Ascending aorta (tissue), 2 donors: Measurements from ENCODE around the gene THAP7. TPM values are rescaled to one million over a fixed set of nuclear protein-coding genes. Genes with fewer than 3 reads are reported as not detected.

ENCODE experiments used
- DNase-seq, 2 donors: peaks; one replicate each; pipeline ENCODE4 v3.0.0-alpha.2; 2019; ENCODE audit warnings: low spot score in 2 of 2
- H3K27ac ChIP-seq, 2 donors: fragments of 200-600 bp; sonication (generic); one replicate each; pipeline ENCODE4 v1.5.1; 2016 to 2017; ENCODE audit warnings: mild to moderate bottlenecking in 1 of 2
- H3K27me3 ChIP-seq: fragments of 200-600 bp; sonication (generic); one replicate; pipeline ENCODE4 v1.5.1; 2017
- H3K36me3 ChIP-seq, 2 donors: fragments of 200-600 bp; sonication (generic); one replicate each; pipeline ENCODE4 v1.5.1; 2016
- H3K4me1 ChIP-seq, 2 donors: fragments of 200-600 bp; sonication (generic); one replicate each; pipeline ENCODE4 v1.5.1; 2016 to 2017; ENCODE audit warnings: mild to moderate bottlenecking in 1 of 2
- H3K4me3 ChIP-seq, 2 donors: fragments of 200-600 bp; sonication (generic); one replicate each; pipeline ENCODE4 v1.5.1; 2016 to 2017; ENCODE audit warnings: mild to moderate bottlenecking in 1 of 2
- H3K9me3 ChIP-seq, 2 donors: fragments of 200-600 bp; sonication (generic); one replicate each; pipeline ENCODE4 v1.5.1; 2016
- CTCF ChIP-seq, 3 experiments: fragments of 200-600 bp in 2 of 3; fragments of 450-650 bp in 1 of 3; sonication (generic) in 2 of 3; IDR thresholded peaks; one replicate each; pipeline ENCODE4 v1.5.1; 2016 to 2019; ENCODE audit warnings: antibody characterized with exemption in 3 of 3, mild to moderate bottlenecking in 1 of 3, moderate library complexity in 1 of 3
- intact Hi-C: fragments of 100-400 bp; cut with DNase I; formaldehyde crosslinking; loops from one replicate; pipeline ENCODE4 v1.15.1; 2023
- total RNA-seq: library from RNA; depleted of rRNA; stranded (reverse); fragments of >200 nt; gene quantifications from one replicate; pipeline ENCODE4 v1.1.0, GENCODE V29; 2016

The THAP7 gene
- total RNA-seq, 1 donor from 2014 or later, result 37.9 TPM

GRCh38 chr22:20989323-20990138 is 12.4 kb downstream of the THAP7 start:
- no peaks in the 10 kb centered on the region for H3K4me1 ChIP-seq
- intact Hi-C loops, result loop anchor here (2.0 to 10.0 kb wide), 2 partner anchors 21 to 655 kb away; partner anchors contain the start of gene SDF2L1
- no peak overlapping the region for H3K27ac ChIP-seq
- no peak for DNase-seq
- H3K27me3 ChIP-seq, result no peaks in the 10 kb centered on the region
- H3K4me3 ChIP-seq, result no peak overlapping the region
- no peak for TF ChIP-seq CTCF (IDR thresholded peaks at IDR 0.05)
- no peaks in the 10 kb centered on the region for H3K9me3 ChIP-seq
- H3K36me3 ChIP-seq, result peaks cover 50 to 77% of the 10 kb centered on the region in 2 donors

- H3K4me3 ChIP-seq, result no peak overlapping the region
- no peak for TF ChIP-seq CTCF (IDR thresholded peaks at IDR 0.05)
- H3K27ac ChIP-seq, result no peak overlapping the region
- H3K36me3 ChIP-seq, result peaks cover 47 to 71% of the 10 kb centered on the region in 2 donors
- H3K27me3 ChIP-seq, result no peaks in the 10 kb centered on the region
- no peaks in the 10 kb centered on the region for H3K4me1 ChIP-seq
- no peak for DNase-seq
- intact Hi-C loops, result loop anchor here (10.0 kb wide), 1 partner anchor 656 kb away; the partner anchor contains the start of gene SDF2L1
- H3K9me3 ChIP-seq, result no peaks in the 10 kb centered on the region
Observed at GRCh38 chr22:20988573-20989322, 13.2 kb downstream of the THAP7 start.

GRCh38 chr22:20987375-20987774 is 14.5 kb downstream of the THAP7 start:
- H3K27me3 ChIP-seq, result no peaks in the 10 kb centered on the region
- H3K4me3 ChIP-seq, result no peak overlapping the region
- H3K27ac ChIP-seq, result no peak overlapping the region
- H3K9me3 ChIP-seq, result no peaks in the 10 kb centered on the region
- H3K36me3 ChIP-seq, result peaks cover 33 to 57% of the 10 kb centered on the region in 2 donors
- peaks cover 8% of the 10 kb centered on the region in 2 donors for H3K4me1 ChIP-seq
- DNase-seq, result no peak
- intact Hi-C loops, result loop anchor here (10.0 kb wide), 1 partner anchor 657 kb away; the partner anchor contains the start of gene SDF2L1
- no peak for TF ChIP-seq CTCF (IDR thresholded peaks at IDR 0.05)

- Histone ChIP-seq H3K9me3 (no peaks in the 10 kb centered on the region), H3K4me3 (no peak overlapping the region), H3K36me3 (peaks cover 23 to 47% of the 10 kb centered on the region in 2 donors), H3K27me3 (no peaks in the 10 kb centered on the region), H3K4me1 (peaks cover 8 to 10% of the 10 kb centered on the region in 2 donors), H3K27ac (no peak overlapping the region)
- intact Hi-C loops, result loop anchor here (10.0 kb wide), 1 partner anchor 658 kb away; the partner anchor contains the start of gene SDF2L1
- no peak for DNase-seq
- no peak for TF ChIP-seq CTCF (IDR thresholded peaks at IDR 0.05)
Observed at GRCh38 chr22:20986365-20986764, 15.6 kb downstream of the THAP7 start.

GRCh38 chr22:20985720-20986119 is 16.2 kb downstream of the THAP7 start:
- Histone ChIP-seq H3K9me3 (no peaks in the 10 kb centered on the region), H3K27me3 (no peaks in the 10 kb centered on the region), H3K4me3 (no peak overlapping the region), H3K4me1 (peaks cover 8 to 15% of the 10 kb centered on the region in 2 donors), H3K36me3 (peaks cover 18 to 40% of the 10 kb centered on the region in 2 donors), H3K27ac (no peak overlapping the region)
- intact Hi-C loops, result loop anchor here (10.0 kb wide), 1 partner anchor 659 kb away; the partner anchor contains the start of gene SDF2L1
- no peak for TF ChIP-seq CTCF (IDR thresholded peaks at IDR 0.05)
- DNase-seq, result no peak
